Measurements from ENCODE around the gene ADO. TPM values are rescaled to one million over a fixed set of nuclear protein-coding genes. Genes with fewer than 3 reads are reported as not detected.

The ADO gene
- total RNA-seq, 1 donor from 2014 or later = 42.4 TPM

DNA sequence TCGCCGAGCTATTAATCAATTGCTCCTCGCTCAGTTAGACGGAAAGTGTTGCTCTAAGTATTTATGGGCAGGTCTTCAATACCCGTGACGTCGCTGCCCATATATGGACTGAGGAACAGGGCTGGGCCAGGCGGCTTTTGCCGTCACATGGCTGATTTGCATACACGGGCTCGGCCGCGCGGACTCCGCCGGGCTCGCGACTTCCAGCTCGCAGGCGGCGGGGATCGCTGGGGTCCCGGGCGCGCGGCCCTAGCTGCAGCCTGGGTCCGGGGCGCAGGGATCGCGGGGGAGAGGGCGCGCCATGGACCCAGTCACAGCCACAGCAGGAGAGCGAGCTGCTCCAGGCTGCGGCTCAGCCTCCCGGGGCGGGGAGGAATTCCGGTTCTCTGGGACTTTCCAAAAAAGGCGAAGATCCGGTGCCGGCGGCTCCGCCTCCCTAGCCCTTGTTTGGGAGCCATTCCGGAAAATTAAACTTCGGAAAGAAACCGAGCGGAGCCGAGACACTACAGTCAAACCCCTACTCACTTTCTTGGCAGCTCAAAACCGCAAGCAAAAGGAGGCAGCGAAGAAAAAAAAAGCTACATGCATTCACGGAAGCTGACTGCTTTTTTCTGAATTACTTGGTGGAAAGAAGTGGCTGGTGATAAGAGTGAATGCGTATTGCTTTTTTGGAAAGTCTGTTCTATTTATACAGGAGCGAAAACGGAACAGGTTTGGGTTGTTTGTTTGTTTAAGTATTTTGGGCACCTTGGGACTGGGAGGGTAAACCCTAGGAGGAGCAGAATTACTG is 12.0 kb downstream of the ADO start, which contains the start of gene EGR2:
EGR2 (minus strand) TSS at position 36 of the 790 bp plus-strand sequence. CDS start 337 bp downstream, outside the sequence.
- FAIRE-seq = no peak
- DNase-seq (ENCODE audit: low spot score in 2 of 2) = peak; percentile 96 to 97

DNA sequence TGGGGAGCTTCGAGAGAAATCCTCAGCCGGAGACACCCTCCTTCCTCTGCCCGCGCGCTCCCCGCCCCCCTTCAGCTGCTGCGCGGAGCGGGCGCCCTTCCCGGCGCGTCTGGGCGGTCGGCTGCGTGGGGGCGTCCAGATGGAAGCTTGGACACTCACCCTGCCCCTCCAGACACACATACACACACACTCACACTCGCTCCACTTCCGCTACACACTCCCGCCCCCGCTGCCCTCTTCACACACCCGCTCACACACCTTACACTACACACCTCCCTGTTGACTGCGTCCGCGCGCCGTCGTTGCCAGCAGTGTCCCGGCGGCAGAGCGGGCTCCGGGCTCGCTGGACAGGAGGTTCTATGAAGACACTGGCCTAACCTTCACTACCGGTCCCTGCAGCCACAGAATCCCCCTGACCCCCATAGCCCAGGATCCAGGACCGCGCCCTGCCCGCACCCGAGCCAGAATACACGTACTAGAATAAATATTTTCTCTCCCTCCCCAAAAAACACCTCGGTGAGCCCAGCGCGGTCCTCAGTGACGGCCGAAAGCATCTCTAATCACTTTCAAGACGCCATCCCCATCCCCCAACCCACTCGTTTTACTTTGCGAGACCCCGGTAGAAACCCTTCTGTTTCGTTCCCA is 12.7 kb downstream of the ADO start:
- FAIRE-seq = no peak
- DNase-seq (ENCODE audit: low spot score in 2 of 2) = peak; percentile 71 to 77

DNA sequence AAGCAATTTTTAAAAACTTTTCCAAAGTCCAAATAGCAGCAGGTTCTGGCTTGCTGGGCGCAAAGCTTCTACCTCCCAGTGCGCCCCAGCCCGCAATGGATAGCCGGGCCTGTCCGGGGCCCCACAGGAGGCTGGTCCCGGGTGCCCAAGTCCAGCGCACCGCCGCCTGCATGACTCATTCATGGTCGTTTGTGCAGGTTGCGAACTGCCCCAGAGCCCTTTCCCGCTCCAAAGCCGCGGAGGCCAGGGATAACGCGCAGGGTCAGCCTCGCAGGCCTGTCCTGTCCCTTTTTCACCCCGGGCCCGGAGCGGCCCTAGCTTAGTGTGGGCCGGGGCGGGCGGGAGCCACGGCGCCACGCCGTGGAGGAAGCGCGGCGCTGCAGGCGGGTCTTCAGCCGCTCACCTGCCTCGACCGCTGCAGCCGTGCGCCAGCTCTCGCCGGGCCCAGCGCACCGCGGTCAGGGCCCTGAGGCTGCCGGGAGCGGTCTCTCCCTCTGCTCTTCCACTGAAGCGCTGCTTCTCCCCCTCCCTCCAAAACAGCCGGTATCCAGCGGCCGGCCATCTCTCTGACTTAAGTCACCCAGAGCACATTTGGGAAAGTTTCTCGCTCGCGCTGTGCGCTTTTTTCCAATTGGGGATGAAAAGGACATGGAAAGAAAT is 13.4 kb downstream of the ADO start:
- DNase-seq (ENCODE audit: low spot score in 2 of 2) (peak; percentile 79 to 86), FAIRE-seq (no peak)

DNA sequence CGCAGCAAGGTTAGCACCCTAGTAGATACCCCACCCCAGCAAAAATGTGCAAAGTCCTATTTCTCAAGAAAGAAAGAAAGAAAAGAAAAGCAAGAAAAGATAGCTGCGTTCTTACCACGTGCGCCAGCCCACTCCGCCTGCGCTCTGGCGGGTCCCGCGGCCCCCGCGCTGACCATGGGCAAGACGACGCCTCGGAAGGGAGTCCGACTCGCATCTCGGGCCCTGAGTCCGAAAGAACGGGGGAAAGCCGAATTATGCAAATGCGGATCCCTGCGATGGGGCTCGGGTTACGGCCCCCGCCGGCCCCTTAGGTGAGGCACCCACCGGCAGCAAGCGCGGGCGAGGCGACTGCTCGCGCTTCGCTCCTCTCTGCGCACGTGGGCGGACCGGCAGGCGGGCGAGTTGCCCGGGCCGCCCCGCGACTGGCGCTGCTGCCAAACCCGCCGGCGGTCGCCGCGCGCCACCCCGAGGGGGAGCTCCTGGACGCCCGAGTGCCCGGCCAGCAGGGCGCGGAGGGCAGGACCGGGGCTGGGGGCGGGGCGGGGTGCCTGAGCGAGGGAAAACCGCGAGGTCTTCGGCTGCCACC is 14.0 kb downstream of the ADO start:
- no peak for FAIRE-seq
- peak; percentile 60 to 65 for DNase-seq (ENCODE audit: low spot score in 2 of 2)

DNA sequence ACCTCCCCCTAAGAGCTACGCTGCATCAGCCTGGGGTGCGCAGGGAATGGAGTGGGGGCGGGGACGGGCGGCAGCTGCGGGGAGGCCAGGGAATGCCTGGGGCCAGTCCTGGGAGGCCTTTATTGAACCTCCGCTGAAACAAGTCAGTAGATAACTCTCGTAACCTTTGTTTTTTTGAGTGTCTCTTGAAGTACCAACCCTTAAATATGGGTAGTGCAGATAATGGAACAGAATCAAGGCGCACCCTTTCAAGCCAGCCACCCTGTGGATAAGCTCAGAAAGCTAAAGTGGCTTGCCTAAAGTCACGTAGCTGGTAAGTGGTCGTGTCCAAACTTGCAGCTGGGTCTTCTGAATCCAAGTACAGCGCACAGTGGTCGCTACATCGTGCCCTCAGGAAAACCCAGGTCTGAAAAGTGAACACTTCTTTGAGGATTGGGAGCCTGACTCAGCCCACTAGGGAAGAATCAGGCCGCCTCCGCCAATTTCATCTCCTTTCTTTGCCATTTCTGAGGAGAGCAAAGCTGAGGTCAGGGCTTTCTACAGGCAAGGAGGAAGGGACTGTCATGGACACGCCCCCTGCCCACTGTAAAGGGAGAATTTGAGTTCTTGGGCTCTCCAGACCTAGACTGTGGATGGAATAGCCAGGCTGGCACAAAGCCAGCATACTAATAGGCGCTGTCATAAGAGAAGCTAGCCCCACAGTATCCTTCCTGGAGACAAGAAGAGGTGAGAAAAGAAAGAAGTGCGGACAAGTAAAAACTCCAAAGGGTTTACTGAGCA is 14.8 kb downstream of the ADO start:
- no peak for FAIRE-seq

DNA sequence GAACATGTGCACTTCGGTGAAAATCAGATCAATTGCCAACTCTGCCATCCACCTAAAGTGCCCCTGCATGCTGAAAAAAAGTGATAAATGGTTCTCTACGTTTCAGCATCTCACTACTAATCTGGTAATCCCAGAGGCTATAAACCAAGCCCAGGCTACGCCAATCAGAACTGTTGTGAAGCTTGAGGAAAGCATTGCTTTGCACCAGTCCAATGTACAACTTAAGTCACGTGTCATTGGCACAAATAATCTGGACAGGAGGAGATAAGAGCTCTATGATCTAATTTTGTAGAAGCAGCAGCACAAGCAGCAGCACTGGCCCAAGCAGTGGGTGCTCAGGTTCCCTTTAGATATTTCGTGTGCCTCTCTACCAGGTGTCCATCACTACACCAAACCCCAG is 16.1 kb downstream of the ADO start:
- DNase-seq (ENCODE audit: low spot score in 2 of 2) (no peak), FAIRE-seq (no peak)

More for the DNA sequence above, 14.8 kb downstream of the ADO start:
- DNase-seq (ENCODE audit: low spot score in 2 of 2) = peak in 1 of 2 donors; percentile 9

DNA sequence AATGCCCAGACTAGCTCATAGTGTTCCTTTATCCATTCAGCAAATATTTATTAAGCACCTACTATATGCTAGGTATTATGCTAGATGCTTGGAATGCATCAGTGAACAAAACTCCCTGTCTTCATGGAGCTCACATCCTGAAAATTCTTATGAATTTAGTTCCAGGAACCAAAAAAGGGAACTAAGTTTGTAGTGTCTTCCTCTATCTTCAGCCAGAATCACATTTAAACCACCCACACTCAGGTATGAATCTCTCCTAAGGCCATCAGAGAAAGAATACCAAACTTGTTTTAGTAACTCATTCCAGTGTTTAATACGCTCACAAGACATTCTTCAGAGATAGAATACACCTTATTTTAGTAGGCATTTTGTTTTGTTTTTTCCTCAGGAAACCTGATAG is 21.8 kb downstream of the ADO start:
- no peak for FAIRE-seq
- DNase-seq (ENCODE audit: low spot score in 2 of 2) = no peak

DNA sequence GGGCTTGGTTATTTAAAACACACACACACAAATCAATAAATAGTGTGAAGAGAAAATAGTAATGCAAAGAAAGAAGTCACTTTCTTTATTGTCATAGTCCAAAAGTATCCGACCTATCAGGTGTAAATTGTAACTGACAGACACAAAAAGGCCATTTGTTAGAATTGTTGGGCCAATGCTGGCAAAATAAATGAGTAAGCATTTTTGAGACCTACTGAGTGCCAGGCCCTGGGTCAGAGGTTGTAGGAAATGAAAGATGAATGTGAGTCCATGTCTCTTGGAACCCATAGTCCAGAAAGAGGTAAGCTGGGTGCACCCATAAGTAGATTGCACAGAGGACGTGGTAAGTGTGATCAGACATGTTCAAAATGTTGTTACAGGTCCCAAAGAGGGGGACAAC is 25.1 kb downstream of the ADO start:
- no peak for FAIRE-seq

DNA sequence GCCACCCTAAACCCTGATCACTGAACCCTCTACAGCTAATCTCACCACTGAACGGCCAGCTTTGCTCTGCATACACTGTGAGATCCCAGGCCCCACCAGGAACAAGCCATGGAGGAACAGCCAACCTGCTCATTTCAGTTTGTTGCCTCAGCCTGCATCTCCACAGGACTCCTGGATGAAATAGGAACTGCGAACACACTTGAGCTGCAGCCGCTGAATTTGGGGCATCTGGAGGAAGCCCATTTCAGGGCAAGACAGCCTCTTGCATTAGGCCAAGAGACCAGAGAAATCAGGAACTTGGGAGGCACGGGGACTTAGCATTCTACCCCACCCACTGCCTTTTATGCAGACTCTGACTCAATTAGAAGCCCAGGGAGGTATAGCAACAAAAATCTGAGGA is 26.2 kb downstream of the ADO start:
- no peak for DNase-seq (ENCODE audit: low spot score in 2 of 2)
- FAIRE-seq = no peak

More for the DNA sequence above, 25.1 kb downstream of the ADO start:
- DNase-seq (ENCODE audit: low spot score in 2 of 2) = no peak

DNA sequence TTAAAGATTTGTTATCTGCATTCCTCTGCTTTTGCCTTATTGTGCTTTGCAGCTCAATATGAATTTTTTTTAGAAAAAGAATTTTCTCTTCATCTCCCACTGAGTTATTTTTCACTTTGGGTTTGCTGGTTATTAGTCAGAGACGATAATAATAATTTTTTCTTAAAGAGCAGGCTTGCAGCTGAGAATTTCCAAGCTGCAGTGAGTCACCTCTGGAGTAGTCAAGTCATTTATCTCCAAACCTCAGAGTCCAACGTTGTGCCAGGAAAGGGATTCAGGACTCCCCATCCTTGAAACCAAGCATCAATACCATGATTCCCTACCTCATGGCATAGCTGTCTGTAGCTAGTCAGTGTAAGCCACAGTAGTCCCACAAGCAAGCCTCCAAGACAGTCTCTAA is 26.8 kb downstream of the ADO start:
- no peak for DNase-seq (ENCODE audit: low spot score in 2 of 2)
- no peak for FAIRE-seq

DNA sequence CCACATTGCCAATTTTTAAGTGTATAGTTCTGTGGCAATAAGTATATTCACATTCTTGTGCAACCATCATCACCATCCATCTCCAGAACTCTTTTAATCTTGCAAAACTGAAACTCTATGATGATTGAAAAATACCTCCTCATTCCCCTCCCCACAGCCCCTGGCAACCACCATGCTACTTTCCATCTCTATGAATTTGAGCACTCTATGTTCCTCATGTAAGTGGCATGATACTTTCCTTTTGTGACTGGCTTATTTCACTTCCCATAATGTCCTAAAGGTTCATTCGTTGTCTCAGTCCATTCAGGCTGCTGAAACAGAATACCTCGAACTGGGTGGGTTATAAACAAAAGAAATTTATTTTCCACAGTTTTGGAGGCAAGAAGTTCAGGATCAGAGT is 35.1 kb downstream of the ADO start:
- no peak for FAIRE-seq
- DNase-seq (ENCODE audit: low spot score in 2 of 2) = no peak

DNA sequence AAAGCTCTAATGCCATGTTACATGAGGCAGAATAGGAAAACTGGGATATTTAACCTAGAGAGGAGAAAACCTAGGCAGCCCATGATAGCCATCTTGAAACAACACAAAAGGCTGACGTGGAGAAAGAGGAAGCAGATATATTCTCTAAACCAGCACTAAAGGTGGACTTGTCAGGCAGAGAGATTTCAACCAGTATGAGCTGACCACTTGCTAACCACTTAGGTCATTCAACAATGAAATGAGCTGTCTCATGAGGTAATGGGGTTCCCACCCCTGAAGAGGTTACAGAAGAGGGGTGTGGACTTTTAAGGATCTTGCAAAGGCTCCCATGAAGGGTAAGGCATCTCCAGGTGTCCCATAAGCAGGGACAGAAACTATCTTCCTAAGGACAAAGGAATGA is 38.5 kb downstream of the ADO start:
- no peak for FAIRE-seq
- DNase-seq (ENCODE audit: low spot score in 2 of 2) = no peak

DNA sequence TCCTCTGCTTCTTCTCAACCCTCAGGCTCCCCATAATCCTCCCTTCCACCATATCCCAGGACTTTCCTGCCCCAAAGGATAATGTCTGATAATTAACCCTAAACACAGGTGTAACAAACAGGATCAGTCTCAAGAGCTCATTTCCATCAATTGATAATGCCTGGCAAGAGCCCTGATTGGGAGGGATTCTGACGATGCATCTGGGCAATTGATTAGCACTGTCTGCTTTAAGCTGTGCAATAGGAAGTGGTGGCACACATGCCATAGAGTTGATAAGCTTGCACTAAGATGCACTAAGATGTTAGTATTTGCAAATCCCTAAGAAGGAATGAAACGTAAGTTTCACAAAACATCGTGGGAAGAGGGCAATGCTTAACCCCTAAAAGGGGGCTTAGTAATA is 39.1 kb downstream of the ADO start:
- no peak for DNase-seq (ENCODE audit: low spot score in 2 of 2)
- no peak for FAIRE-seq

DNA sequence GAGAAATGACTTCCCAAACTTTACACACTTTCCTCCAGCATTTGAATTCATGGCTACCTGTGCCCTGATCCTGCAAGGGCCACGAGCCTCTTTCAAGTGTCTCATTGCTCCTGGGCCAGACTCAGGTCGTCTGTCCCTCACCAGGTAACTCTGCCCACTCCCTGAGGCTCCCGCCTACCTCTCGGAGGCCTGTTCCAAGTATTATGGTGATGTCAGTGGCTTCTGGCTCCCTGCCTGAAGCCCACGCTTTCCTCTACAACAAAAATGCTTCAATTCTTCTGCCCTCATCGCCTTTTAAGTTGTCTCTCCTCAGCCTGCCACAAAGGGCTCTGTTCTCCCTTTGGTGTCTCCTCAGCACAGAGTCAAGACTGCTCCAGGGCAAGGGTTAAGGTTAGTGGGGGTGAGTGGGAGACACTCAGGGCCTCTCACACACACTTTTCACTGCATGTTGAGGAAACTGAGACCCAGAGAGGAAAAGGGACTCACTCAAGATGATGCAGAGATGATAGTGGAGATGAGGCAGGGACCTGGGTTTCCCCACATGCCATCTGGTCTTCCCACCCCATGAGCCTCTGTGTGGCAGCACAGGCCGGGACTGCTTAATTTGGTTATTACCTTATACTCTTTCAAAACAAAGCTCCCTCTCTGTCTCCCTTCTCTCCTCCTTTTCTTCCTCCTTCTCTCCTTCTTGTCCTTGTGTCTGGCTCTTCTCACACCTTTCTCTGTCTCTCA is 39.9 kb downstream of the ADO start:
- DNase-seq (ENCODE audit: low spot score in 2 of 2) (no peak), FAIRE-seq (no peak)

DNA sequence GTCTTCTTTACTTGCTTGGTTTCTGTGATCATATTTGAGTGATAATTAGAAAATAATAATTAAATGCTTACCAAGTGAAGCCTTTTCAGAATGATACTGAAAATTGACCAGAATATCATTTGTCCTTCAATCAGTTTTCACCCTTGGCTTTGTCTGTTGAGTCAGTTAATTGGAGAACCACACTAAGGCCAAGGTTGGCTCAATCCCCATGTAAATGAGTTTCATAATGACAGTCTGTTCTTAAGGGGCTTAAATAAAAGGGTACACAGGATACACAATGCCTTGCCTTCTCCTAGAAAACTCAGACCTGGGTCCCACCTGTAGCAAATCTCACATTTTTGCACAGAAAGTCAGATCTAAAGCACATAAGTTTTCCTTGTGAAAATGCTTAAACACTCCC is 42.9 kb downstream of the ADO start:
- DNase-seq (ENCODE audit: low spot score in 2 of 2) (no peak), FAIRE-seq (no peak)

DNA sequence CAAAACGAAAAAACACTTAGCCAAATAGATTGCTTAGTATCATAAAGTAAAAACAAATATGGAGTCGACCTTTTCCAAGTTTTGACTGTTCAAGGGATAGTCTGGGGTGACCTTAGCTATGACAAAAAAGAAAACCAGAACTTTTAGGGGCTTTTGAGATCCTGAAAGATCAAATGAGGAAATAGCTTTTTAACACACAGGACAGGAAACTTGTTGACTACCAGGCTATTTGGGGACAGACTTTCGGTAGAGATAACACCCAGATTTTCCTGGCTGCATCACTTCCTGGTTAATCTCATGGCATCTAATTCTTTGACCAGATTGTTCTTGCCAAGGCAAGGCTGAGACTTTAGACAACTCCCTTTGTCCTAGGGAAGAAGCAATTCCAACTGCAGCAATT is 46.1 kb downstream of the ADO start:
- no peak for FAIRE-seq
- DNase-seq (ENCODE audit: low spot score in 2 of 2) = no peak

DNA sequence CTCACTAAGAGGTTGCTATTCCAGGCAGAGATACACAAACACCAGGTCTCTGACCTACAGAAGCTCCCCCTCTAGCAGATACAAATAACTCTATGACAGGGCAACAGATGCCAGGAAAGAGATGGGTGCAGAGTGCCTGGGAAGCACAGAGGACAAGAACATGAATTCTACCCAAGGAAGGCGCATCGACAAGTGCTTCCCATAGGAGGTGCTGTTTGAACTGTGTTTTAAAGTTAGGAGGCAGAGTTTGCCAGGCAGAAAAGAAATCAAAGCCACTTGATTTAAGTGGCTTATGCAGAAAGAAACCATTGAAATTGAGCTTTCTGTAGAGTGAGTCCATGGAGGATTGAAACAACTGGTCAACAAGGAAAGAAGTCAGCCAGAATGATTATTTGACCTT is 46.9 kb downstream of the ADO start:
- DNase-seq (ENCODE audit: low spot score in 2 of 2) = no peak
- FAIRE-seq = no peak

DNA sequence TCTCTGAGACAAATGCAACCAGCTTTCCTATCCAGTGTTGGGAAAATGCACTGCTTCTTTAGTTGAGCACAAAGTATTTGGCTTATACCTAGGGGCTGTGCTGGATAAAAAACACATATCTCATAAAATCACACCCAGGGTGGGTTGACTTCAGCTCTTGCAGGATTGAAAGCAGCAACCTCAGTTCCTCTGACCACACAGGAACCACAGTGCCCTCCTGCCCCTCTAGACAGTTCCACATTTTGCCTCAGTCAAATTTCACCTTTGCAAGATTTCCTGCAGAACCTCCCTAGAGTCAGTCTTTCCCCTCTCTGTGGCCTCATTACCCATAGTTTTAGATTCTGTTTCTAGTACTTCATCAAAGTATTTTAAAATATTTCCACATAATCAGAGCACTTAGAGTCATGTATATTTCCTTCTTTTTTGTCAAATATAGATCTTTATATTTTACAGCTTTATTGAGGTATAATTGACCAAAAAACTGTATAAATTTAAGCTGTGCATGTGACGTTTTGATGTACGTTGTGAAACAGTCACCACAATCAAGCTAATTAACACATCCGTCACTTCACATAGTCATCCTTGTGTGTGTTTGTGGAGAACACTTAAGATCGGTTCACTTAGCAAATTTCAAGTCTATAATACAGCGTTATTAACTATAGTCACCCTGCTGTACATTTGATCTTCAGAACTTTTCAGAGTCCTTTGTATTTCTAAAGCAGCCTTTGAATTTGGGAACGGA is 48.6 kb downstream of the ADO start:
- no peak for FAIRE-seq
- no peak for DNase-seq (ENCODE audit: low spot score in 2 of 2)

DNA sequence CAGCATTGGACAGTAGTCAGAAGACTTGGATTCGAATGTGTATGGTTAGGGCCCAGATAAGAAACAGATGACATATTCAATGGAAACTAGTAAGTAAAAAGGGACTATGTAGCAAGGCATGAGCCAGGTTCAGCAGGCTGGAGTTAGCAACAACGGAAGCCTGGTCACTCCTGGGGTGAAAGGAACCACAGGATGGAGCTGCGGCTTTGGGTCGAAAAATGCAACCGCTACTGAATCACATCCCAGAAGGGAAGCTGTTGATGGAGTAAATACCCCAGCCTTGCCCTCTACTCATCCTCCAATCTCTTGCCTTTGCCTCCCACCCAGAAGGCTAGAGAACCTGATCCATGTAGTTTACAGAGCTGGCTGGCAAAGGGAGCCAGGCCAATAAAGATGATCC is 49.2 kb downstream of the ADO start:
- DNase-seq (ENCODE audit: low spot score in 2 of 2) (no peak), FAIRE-seq (no peak)
